Erythroblast (primary cell): ENCODE data around the gene BMF.
"Not testable (repeated sequence)": the region's sequence is repeated elsewhere in the genome, so short reads cannot be mapped to it uniquely, and the experiment has no call there.

ENCODE experiments used
- DNase-seq, 2 experiments: peaks; one replicate each; lab custom pipeline; 2025; lab: John Stamatoyannopoulos, UW
- GATA1 ChIP-seq: IDR thresholded peaks from 2 replicates; pipeline ENCODE4 v1.6.1; 2011; ENCODE audit warnings: low read depth, mild to moderate bottlenecking, control low read depth, low read length, moderate library complexity
- POLR2A ChIP-seq: IDR thresholded peaks from 2 replicates; pipeline ENCODE4 v1.6.1; 2011; ENCODE audit warnings: mild to moderate bottlenecking, low read length

BMF gene

GRCh38 chr15:40136470-40137302, 28.0 kb upstream of the BMF start:
- TF ChIP-seq GATA1 (no peak), POLR2A (no peak)
- DNase-seq = no peak

DNA sequence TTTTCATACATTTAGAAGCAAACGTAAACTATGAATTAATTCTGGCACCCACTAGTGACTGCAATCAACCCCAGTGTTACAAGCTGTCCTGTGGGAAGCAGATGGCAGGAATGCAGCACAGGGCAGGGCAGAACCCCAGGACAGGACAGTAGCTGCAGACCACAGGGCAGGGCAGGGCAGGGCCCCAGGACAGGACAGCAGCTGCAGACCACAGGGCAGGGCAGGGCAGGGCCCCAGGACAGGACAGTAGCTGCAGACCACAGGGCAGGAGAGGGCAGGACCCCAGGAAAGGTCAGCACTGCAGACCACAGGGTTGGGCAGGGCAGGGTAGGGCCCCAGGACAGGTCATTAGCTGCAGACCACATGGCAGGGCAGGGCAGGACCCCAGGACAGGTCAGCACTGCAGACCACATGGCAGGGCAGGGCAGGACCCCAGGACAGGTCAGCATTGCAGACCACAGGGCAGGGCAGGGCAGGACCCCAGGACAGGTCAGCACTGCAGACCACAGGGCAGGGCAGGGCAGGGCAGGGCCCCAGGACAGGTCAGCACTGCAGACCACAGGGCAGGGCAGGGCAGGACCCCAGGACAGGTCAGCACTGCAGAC, 27.3 kb upstream of the BMF start:
- not testable (repeated sequence) for DNase-seq

DNA sequence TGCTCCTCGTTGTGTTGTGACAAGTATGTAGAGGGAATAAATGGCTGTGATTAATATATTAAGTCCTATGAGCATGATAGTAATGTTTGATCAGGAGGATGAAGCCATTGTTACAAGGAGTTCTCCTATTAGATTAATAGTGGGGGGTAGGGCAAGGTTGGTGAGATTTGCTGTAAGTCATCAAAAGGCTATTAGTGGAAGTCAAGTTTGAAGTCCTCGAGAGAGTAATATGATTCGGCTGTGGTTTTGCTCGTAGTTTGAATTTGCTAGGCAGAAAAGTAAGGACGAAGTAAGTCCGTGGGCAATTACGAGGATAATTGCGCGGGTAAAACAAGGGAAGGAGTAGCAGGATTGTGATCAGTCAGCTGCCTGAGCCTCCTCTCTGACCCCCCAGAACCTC, 26.2 kb upstream of the BMF start:
- TF ChIP-seq POLR2A (no peak), GATA1 (no peak)
- no peak for DNase-seq

DNA sequence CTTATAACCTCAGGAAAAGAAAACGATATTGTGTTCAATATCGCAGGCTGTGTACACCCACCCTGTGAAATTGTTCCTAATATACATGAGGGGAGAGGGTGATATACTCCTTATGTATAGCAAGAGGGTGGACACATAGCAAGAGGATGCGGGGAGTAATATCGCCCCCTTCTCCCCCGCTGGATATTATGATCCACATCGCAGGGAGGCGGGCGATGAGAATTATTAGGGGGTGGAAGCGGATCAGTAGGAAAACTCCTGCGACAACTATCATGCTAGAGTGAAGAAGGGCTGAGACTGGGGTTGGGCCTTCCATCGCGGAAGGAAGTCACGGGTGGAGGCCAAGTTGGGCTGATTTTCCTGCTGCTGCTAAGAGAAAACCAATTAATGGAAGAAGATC, 24.9 kb upstream of the BMF start:
- TF ChIP-seq GATA1 = no peak
- no peak for TF ChIP-seq POLR2A
- no peak for DNase-seq

- no peak for TF ChIP-seq POLR2A
- TF ChIP-seq GATA1 = no peak
- no peak for DNase-seq
Observed at GRCh38 chr15:40130799-40131502, 22.3 kb upstream of the BMF start.

GRCh38 chr15:40130118-40130517, 21.4 kb upstream of the BMF start:
- TF ChIP-seq POLR2A = no peak
- no peak for TF ChIP-seq GATA1
- DNase-seq = no peak

DNA sequence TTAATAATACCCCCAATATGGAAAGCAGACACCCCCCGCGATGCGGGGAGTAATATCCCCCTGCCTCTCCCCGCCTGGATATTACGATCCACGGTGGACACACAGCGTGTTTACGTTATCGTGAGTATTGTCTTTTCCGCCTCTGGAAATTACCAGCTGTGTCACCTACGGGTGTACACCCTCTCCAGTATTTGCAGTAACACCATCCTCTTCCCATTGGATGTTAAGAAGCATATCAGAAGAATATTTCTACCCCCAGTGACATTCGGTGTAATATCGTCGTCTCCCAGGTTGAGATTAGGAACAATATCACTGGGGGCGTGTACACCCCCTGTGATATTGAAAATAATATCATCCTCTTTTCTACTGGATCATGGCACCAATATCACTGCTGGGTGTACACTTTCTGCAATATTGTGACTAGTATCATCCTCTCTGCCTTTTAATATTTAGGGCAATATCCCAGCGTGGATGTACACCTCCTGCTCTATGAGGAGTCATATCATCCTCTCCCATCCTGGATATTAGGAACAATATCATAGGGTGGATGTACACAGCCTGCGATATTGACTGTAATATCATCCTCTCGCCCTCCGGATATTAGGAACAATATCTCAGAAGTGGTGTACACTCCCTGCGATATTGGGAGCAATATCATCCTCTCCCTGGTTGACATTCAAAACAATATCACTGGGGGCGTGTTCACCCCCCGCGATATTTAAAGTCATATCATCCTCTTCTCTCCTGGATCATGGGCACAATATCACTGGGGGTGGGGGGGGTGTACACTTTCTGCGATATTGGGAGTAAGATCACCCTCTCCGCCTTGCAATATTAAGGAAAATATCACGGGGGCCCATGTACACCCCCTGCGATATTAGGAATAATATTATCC, 20.3 kb upstream of the BMF start:
- TF ChIP-seq GATA1 = no peak
- DNase-seq = no peak

GRCh38 chr15:40125950-40126349, 17.3 kb upstream of the BMF start:
- DNase-seq = no peak
- TF ChIP-seq POLR2A (no peak), GATA1 (no peak)

DNA sequence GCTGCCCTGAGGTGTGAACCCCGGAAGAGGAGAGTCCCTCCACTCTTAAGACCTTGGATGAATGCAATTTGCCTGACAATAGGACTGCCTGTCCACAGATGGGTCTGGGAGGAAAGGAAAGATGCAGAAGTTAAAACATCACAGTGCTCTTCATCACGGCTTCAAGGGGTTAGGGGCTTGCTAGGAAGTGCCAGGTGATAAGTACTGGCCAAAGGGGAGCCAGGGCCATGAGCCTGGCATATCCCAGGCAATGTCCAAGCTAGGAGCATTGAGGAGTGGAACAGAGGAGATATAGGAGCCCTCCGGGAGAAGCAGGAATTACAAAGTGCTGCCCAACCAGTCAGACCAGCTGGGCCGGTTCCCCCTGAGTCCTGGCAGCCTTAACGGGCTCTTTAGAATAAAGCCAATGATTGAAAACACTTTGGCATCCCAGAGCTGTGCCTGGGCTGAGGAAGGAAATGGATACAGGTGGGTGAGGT, 16.2 kb upstream of the BMF start:
- DNase-seq = not testable (repeated sequence)

GRCh38 chr15:40124333-40124732, 15.7 kb upstream of the BMF start:
- DNase-seq = not testable (repeated sequence)

DNA sequence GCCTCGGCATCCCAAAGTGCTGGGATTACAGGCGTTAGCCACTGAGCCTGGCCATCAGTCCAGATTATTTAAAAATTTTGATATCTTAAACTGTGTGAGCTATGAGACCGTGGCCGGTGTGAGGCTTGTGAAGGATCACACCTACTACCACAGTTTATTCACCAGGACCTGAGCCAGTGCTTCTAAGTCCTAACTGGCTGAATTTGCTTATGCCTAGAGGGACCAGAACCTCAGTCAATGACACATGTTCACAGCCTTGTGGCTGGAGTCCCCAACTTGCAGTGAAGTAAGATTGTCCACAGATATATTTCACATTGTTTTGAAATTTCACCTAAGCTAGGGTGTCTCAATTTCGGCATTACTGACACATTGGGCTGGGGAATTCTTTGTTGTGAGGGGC, 15.2 kb upstream of the BMF start:
- not testable (repeated sequence) for DNase-seq

- not testable (repeated sequence) for DNase-seq
Observed at GRCh38 chr15:40122989-40123388, 14.3 kb upstream of the BMF start.

DNA sequence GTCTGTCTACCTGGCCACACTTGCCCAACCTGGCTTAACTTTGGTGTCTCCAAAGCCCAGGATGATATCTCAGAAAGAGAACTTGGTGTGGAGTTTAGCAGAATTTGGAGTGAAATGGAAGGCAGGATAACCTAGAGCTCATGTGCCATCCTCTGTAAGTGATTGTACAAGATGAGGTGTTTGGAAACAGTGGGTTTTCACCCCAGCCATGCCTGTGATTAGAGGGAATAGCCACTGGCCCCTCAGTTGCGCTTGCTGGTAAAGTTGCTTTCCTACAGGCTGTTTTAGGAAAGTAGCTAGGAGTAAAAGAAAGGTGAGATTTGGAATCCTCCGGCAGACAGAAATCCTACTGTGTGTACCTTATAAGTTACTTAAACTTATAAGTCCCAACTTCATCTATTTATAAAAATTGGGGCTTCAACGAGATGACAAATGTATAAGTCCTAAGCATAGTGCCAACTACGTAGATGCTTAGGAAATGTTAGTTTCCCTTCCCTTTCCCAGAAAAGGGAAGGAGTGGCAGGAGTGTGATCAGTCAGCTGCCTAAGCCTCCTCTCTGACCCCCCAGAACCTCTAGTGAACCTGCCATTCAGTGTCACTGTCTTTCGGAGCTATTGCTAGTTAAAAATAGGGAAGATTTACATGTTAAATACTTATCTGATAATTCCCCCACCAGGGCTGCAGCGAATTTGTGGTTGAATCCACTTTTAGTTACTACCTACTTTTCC, 13.4 kb upstream of the BMF start:
- DNase-seq = no peak
- no peak for TF ChIP-seq POLR2A
- no peak for TF ChIP-seq GATA1
